ENCODE data around the gene DPP6.

- TF ChIP-seq CTCF (IDR thresholded peaks at IDR 0.05) (no peak), POLR2A (IDR thresholded peaks at IDR 0.05) (no peak)
Observed at GRCh38 chr7:154877031-154877430, 824.8 kb downstream of the DPP6 start.
